ENCODE results near the gene CDC42BPB. TPM values are rescaled to one million over a fixed set of nuclear protein-coding genes. Genes with fewer than 3 reads are reported as not detected.

CDC42BPB gene
- total RNA-seq, 1 experiment from 2014 or later = 96.9 TPM

GRCh38 chr14:102903889-102904512 lies 153.3 kb downstream of the CDC42BPB start (continued):
- TF ChIP-seq FOXP4 (CRISPR knock-in tag; IDR thresholded peaks at IDR 0.05) = no peak
- TF ChIP-seq GABPB1 (CRISPR knock-in tag; IDR thresholded peaks at IDR 0.05) = no peak

- no peaks in the 10 kb centered on the region for H3K27me3 Mint-ChIP-seq (ENCODE audit: low read depth)
- no peak overlapping the region for H3K4me3 Mint-ChIP-seq
- no peaks in the 10 kb centered on the region for H3K4me1 Mint-ChIP-seq
- no peak for DNase-seq (ENCODE audit: low spot score)
- ChIA-PET POLR2A (no interaction called here), CTCF (no interaction called here)
- H3K27ac Mint-ChIP-seq = no peak overlapping the region; the same call in 1 of the 2 replicates
- peaks cover 24% of the 10 kb centered on the region for H3K9me3 Mint-ChIP-seq
- ATAC-seq = no peak
- TF ChIP-seq ZNF263 (CRISPR knock-in tag; IDR thresholded peaks at IDR 0.05; ENCODE audit: low read depth) (no peak), RELA (CRISPR knock-in tag; IDR thresholded peaks at IDR 0.05; ENCODE audit: borderline replicate concordance) (no peak)
- H3K36me3 Mint-ChIP-seq = peaks cover 26% of the 10 kb centered on the region
These were observed 154.0 kb downstream of the CDC42BPB start for GRCh38 chr14:102903248-102903888.

- no peak for TF ChIP-seq HMGA2 (CRISPR knock-in tag; IDR thresholded peaks at IDR 0.05)
- no peak for TF ChIP-seq SMAD4 (CRISPR knock-in tag; IDR thresholded peaks at IDR 0.05)
- no peak for TF ChIP-seq NFATC4 (CRISPR knock-in tag; IDR thresholded peaks at IDR 0.05)
- TF ChIP-seq ZNF532 (CRISPR knock-in tag; IDR thresholded peaks at IDR 0.05; ENCODE audit: borderline replicate concordance) = no peak
- TF ChIP-seq CDX4 (CRISPR knock-in tag; IDR thresholded peaks at IDR 0.05; ENCODE audit: borderline replicate concordance) = no peak
- ATAC-seq (no peak), DNase-seq (ENCODE audit: low spot score) (no peak)
- H3K27me3 Mint-ChIP-seq (ENCODE audit: low read depth) = no peaks in the 10 kb centered on the region
- POLR2A ChIA-PET = no interaction called here
- H3K4me3 Mint-ChIP-seq = no peak overlapping the region
- H3K9me3 Mint-ChIP-seq = peaks cover 20% of the 10 kb centered on the region
- H3K36me3 Mint-ChIP-seq = peaks cover 21% of the 10 kb centered on the region
- H3K27ac Mint-ChIP-seq = no peak overlapping the region; the same call in 1 of the 2 replicates
- CTCF ChIA-PET = no interaction called here
- H3K4me1 Mint-ChIP-seq = no peaks in the 10 kb centered on the region
These were observed 154.7 kb downstream of the CDC42BPB start for GRCh38 chr14:102902523-102903247.

- no peak overlapping the region for H3K4me3 Mint-ChIP-seq
- no peaks in the 10 kb centered on the region for H3K4me1 Mint-ChIP-seq
- peaks cover 19% of the 10 kb centered on the region for H3K9me3 Mint-ChIP-seq
- DNase-seq (ENCODE audit: low spot score) (no peak), ATAC-seq (no peak)
- CTCF ChIA-PET = no interaction called here
- H3K27me3 Mint-ChIP-seq (ENCODE audit: low read depth) = no peaks in the 10 kb centered on the region
- TF ChIP-seq GABPB1 (CRISPR knock-in tag; IDR thresholded peaks at IDR 0.05) (no peak), ZNF532 (CRISPR knock-in tag; IDR thresholded peaks at IDR 0.05; ENCODE audit: borderline replicate concordance) (no peak)
- H3K36me3 Mint-ChIP-seq = peaks cover 20% of the 10 kb centered on the region
- POLR2A ChIA-PET = no interaction called here
- H3K27ac Mint-ChIP-seq = no peak overlapping the region
These were observed 155.3 kb downstream of the CDC42BPB start for GRCh38 chr14:102902086-102902485.

Data from WTC11 (cell line).